Endothelial cell of umbilical vein (primary cell): ENCODE data around the gene RBM8A.

Experiments
- CTCF ChIP-seq, 2 donors: IDR thresholded peaks; 1 replicate in 1 of 2; 2 replicates in 1 of 2; pipeline ENCODE4 v1.5.1; 2011; ENCODE audit warnings: low read length in 2 of 2, mild to moderate bottlenecking in 2 of 2, moderate library complexity in 2 of 2, control low read depth in 1 of 2, inconsistent platforms in 1 of 2, low read depth in 1 of 2; ENCODE audit not compliant: insufficient read depth in 1 of 2; ENCODE audit errors: extremely low read depth in 1 of 2
- POLR2A ChIP-seq: IDR thresholded peaks from 2 replicates; pipeline ENCODE4 v1.6.1; 2012; ENCODE audit warnings: low read depth, mild to moderate bottlenecking, control low read depth, low read length
- POLR2AphosphoS5 ChIP-seq: IDR thresholded peaks from 2 replicates; pipeline ENCODE4 v1.6.1; 2012; ENCODE audit warnings: low read depth, mild to moderate bottlenecking, control low read depth, low read length, moderate library complexity; ENCODE audit not compliant: insufficient read depth

GRCh38 chr1:145947551-145947950 is 20.3 kb upstream of the RBM8A start:
- TF ChIP-seq POLR2AphosphoS5, result no peak
- no peak for TF ChIP-seq CTCF (IDR thresholded peaks at IDR 0.05; ENCODE audit: extremely low read depth in 1 of 2, insufficient read depth in 1 of 2, low read depth in 1 of 2, low read length in 2 of 2)
- no peak for TF ChIP-seq POLR2A
